Measurements from ENCODE around the gene CLIP3. TPM values are rescaled to one million over a fixed set of nuclear protein-coding genes. Genes with fewer than 3 reads are reported as not detected.

The CLIP3 gene
- total and polyA plus RNA-seq, 2 donors: 3.6 to 6.7 TPM

GRCh38 chr19:36014012-36014924, 18.4 kb downstream of the CLIP3 start, which contains the start of gene ALKBH6:
TSS of gene ALKBH6 (minus strand) at chr19:36014213. CDS start at chr19:36013397, 816 bp downstream.
- 3% methylated on average over 42 of the region's 42 CpGs for WGBS
- Histone ChIP-seq H3K36me3 (ENCODE audit: control insufficient read depth in 2 of 2, insufficient read depth in 2 of 2, low read length in 1 of 2) (peaks cover 15% of the 10 kb centered on the region in 2 donors), H3K27ac (ENCODE audit: low read depth in 1 of 2, low read length in 1 of 2) (peak within 1 kb of the TSS; percentile 40 to 73)

GRCh38 chr19:36013280-36014011, 19.2 kb downstream of the CLIP3 start:
- DNase-seq (ENCODE audit: low read depth in 6 of 9, low spot score in 9 of 9): no peak
- Histone ChIP-seq H3K36me3 (ENCODE audit: control insufficient read depth in 2 of 2, insufficient read depth in 2 of 2, low read length in 1 of 2) (peaks cover 10 to 13% of the 10 kb centered on the region in 2 donors), H3K4me3 (ENCODE audit: low read length in 2 of 2) (peak overlapping the region; percentile 54 to 61), H3K27ac (ENCODE audit: low read depth in 1 of 2, low read length in 1 of 2) (peak overlapping the region; percentile 40 to 73), H3K27me3 (ENCODE audit: control insufficient read depth in 2 of 2, insufficient read depth in 1 of 2, low read length in 1 of 2) (peaks cover 0 to 17% of the 10 kb centered on the region in 2 donors), H3K9me3 (ENCODE audit: control insufficient read depth in 2 of 2, insufficient read depth in 1 of 2, low read length in 1 of 2) (no peaks in the 10 kb centered on the region), H3K4me1 (ENCODE audit: control insufficient read depth in 2 of 2, insufficient read depth in 2 of 2, low read length in 2 of 2) (peaks cover 20% of the 10 kb centered on the region in 2 donors)
- WGBS: 39% methylated on average over 15 of the region's 15 CpGs

More at GRCh38 chr19:36014012-36014924, 18.4 kb downstream of the CLIP3 start, which contains the start of gene ALKBH6:
- Histone ChIP-seq H3K27me3 (ENCODE audit: control insufficient read depth in 2 of 2, insufficient read depth in 1 of 2, low read length in 1 of 2) (peaks cover 0 to 9% of the 10 kb centered on the region in 2 donors), H3K4me1 (ENCODE audit: control insufficient read depth in 2 of 2, insufficient read depth in 2 of 2, low read length in 2 of 2) (peaks cover 15 to 17% of the 10 kb centered on the region in 2 donors), H3K4me3 (ENCODE audit: low read length in 2 of 2) (peak within 1 kb of the TSS; percentile 54 to 61), H3K9me3 (ENCODE audit: control insufficient read depth in 2 of 2, insufficient read depth in 1 of 2, low read length in 1 of 2) (no peaks in the 10 kb centered on the region)
- DNase-seq (ENCODE audit: low read depth in 6 of 9, low spot score in 9 of 9): peak; percentile 89 to 99 (median 96)

GRCh38 chr19:36010402-36010801, 22.3 kb downstream of the CLIP3 start:
- H3K27ac ChIP-seq (ENCODE audit: low read depth in 1 of 2, low read length in 1 of 2): no peak overlapping the region
- DNase-seq (ENCODE audit: low read depth in 6 of 9, low spot score in 9 of 9): no peak
- no peaks in the 10 kb centered on the region for H3K9me3 ChIP-seq (ENCODE audit: control insufficient read depth in 2 of 2, insufficient read depth in 1 of 2, low read length in 1 of 2)
- peaks cover 0 to 17% of the 10 kb centered on the region in 2 donors for H3K36me3 ChIP-seq (ENCODE audit: control insufficient read depth in 2 of 2, insufficient read depth in 2 of 2, low read length in 1 of 2)
- peaks cover 20% of the 10 kb centered on the region in 2 donors for H3K4me1 ChIP-seq (ENCODE audit: control insufficient read depth in 2 of 2, insufficient read depth in 2 of 2, low read length in 2 of 2)
- peaks cover 0 to 22% of the 10 kb centered on the region in 2 donors for H3K27me3 ChIP-seq (ENCODE audit: control insufficient read depth in 2 of 2, insufficient read depth in 1 of 2, low read length in 1 of 2)
- no peak overlapping the region for H3K4me3 ChIP-seq (ENCODE audit: low read length in 2 of 2)
- 97% methylated on average over 11 of the region's 11 CpGs for WGBS

- no peak for DNase-seq (ENCODE audit: low read depth in 6 of 9, low spot score in 9 of 9)
Observed at GRCh38 chr19:36009633-36010379, 22.9 kb downstream of the CLIP3 start.

GRCh38 chr19:36009220-36009619, 23.5 kb downstream of the CLIP3 start:
- H3K4me3 ChIP-seq (ENCODE audit: low read length in 2 of 2): peak overlapping the region in 1 of 2 donors; percentile 36
- H3K36me3 ChIP-seq (ENCODE audit: control insufficient read depth in 2 of 2, insufficient read depth in 2 of 2, low read length in 1 of 2): peaks cover 3 to 17% of the 10 kb centered on the region in 2 donors
- H3K27ac ChIP-seq (ENCODE audit: low read depth in 1 of 2, low read length in 1 of 2): peak overlapping the region in 1 of 2 donors; percentile 15
- WGBS: 4% methylated on average over 50 of the region's 50 CpGs
- no peak for DNase-seq (ENCODE audit: low read depth in 6 of 9, low spot score in 9 of 9)
- peaks cover 0 to 22% of the 10 kb centered on the region in 2 donors for H3K27me3 ChIP-seq (ENCODE audit: control insufficient read depth in 2 of 2, insufficient read depth in 1 of 2, low read length in 1 of 2)
- peaks cover 10 to 16% of the 10 kb centered on the region in 2 donors for H3K4me1 ChIP-seq (ENCODE audit: control insufficient read depth in 2 of 2, insufficient read depth in 2 of 2, low read length in 2 of 2)
- H3K9me3 ChIP-seq (ENCODE audit: control insufficient read depth in 2 of 2, insufficient read depth in 1 of 2, low read length in 1 of 2): no peaks in the 10 kb centered on the region

More at GRCh38 chr19:36009633-36010379, 22.9 kb downstream of the CLIP3 start:
- Histone ChIP-seq H3K9me3 (ENCODE audit: control insufficient read depth in 2 of 2, insufficient read depth in 1 of 2, low read length in 1 of 2) (no peaks in the 10 kb centered on the region), H3K4me1 (ENCODE audit: control insufficient read depth in 2 of 2, insufficient read depth in 2 of 2, low read length in 2 of 2) (peaks cover 15 to 19% of the 10 kb centered on the region in 2 donors), H3K36me3 (ENCODE audit: control insufficient read depth in 2 of 2, insufficient read depth in 2 of 2, low read length in 1 of 2) (peaks cover 0 to 17% of the 10 kb centered on the region in 2 donors), H3K27ac (ENCODE audit: low read depth in 1 of 2, low read length in 1 of 2) (peak overlapping the region in 1 of 2 donors; percentile 15), H3K4me3 (ENCODE audit: low read length in 2 of 2) (peak overlapping the region in 1 of 2 donors; percentile 36), H3K27me3 (ENCODE audit: control insufficient read depth in 2 of 2, insufficient read depth in 1 of 2, low read length in 1 of 2) (peaks cover 0 to 22% of the 10 kb centered on the region in 2 donors)
- 79% methylated on average over 15 of the region's 15 CpGs for WGBS

GRCh38 chr19:36008336-36008978, 24.2 kb downstream of the CLIP3 start, which contains the start of gene SYNE4:
TSS of gene SYNE4 (minus strand) at chr19:36008813. CDS start at chr19:36008681, 132 bp downstream.
- H3K36me3 ChIP-seq (ENCODE audit: control insufficient read depth in 2 of 2, insufficient read depth in 2 of 2, low read length in 1 of 2): peaks cover 3 to 17% of the 10 kb centered on the region in 2 donors
- DNase-seq (ENCODE audit: low read depth in 6 of 9, low spot score in 9 of 9): no peak
- H3K27me3 ChIP-seq (ENCODE audit: control insufficient read depth in 2 of 2, insufficient read depth in 1 of 2, low read length in 1 of 2): peaks cover 0 to 22% of the 10 kb centered on the region in 2 donors
- 84% methylated on average over 19 of the region's 19 CpGs for WGBS
- H3K4me1 ChIP-seq (ENCODE audit: control insufficient read depth in 2 of 2, insufficient read depth in 2 of 2, low read length in 2 of 2): peaks cover 7 to 13% of the 10 kb centered on the region in 2 donors
- peak within 1 kb of the TSS in 1 of 2 donors; percentile 15 for H3K27ac ChIP-seq (ENCODE audit: low read depth in 1 of 2, low read length in 1 of 2)
- H3K4me3 ChIP-seq (ENCODE audit: low read length in 2 of 2): peak within 1 kb of the TSS; percentile 20 to 36
- no peaks in the 10 kb centered on the region for H3K9me3 ChIP-seq (ENCODE audit: control insufficient read depth in 2 of 2, insufficient read depth in 1 of 2, low read length in 1 of 2)

GRCh38 chr19:36006955-36007354, 25.7 kb downstream of the CLIP3 start:
- H3K4me3 ChIP-seq (ENCODE audit: low read length in 2 of 2): no peak overlapping the region
- H3K27ac ChIP-seq (ENCODE audit: low read depth in 1 of 2, low read length in 1 of 2): no peak overlapping the region

GRCh38 chr19:36003284-36003683, 29.4 kb downstream of the CLIP3 start:
- peaks cover 8 to 16% of the 10 kb centered on the region in 2 donors for H3K36me3 ChIP-seq (ENCODE audit: control insufficient read depth in 2 of 2, insufficient read depth in 2 of 2, low read length in 1 of 2)
- WGBS: 96% methylated on average over 4 of the region's 4 CpGs
- peaks cover 0 to 4% of the 10 kb centered on the region in 2 donors for H3K27me3 ChIP-seq (ENCODE audit: control insufficient read depth in 2 of 2, insufficient read depth in 1 of 2, low read length in 1 of 2)
- H3K4me1 ChIP-seq (ENCODE audit: control insufficient read depth in 2 of 2, insufficient read depth in 2 of 2, low read length in 2 of 2): no peaks in the 10 kb centered on the region
- DNase-seq (ENCODE audit: low read depth in 6 of 9, low spot score in 9 of 9): no peak
- H3K4me3 ChIP-seq (ENCODE audit: low read length in 2 of 2): no peak overlapping the region
- H3K27ac ChIP-seq (ENCODE audit: low read depth in 1 of 2, low read length in 1 of 2): no peak overlapping the region
- H3K9me3 ChIP-seq (ENCODE audit: control insufficient read depth in 2 of 2, insufficient read depth in 1 of 2, low read length in 1 of 2): no peaks in the 10 kb centered on the region

More at GRCh38 chr19:36006955-36007354, 25.7 kb downstream of the CLIP3 start:
- peaks cover 0 to 22% of the 10 kb centered on the region in 2 donors for H3K27me3 ChIP-seq (ENCODE audit: control insufficient read depth in 2 of 2, insufficient read depth in 1 of 2, low read length in 1 of 2)
- WGBS: 93% methylated on average over 5 of the region's 5 CpGs
- DNase-seq (ENCODE audit: low read depth in 6 of 9, low spot score in 9 of 9): no peak
- H3K36me3 ChIP-seq (ENCODE audit: control insufficient read depth in 2 of 2, insufficient read depth in 2 of 2, low read length in 1 of 2): peaks cover 3 to 17% of the 10 kb centered on the region in 2 donors
- no peaks in the 10 kb centered on the region for H3K9me3 ChIP-seq (ENCODE audit: control insufficient read depth in 2 of 2, insufficient read depth in 1 of 2, low read length in 1 of 2)
- peaks cover 2 to 6% of the 10 kb centered on the region in 2 donors for H3K4me1 ChIP-seq (ENCODE audit: control insufficient read depth in 2 of 2, insufficient read depth in 2 of 2, low read length in 2 of 2)
